Measurements from ENCODE around the gene MUC6.

DNA sequence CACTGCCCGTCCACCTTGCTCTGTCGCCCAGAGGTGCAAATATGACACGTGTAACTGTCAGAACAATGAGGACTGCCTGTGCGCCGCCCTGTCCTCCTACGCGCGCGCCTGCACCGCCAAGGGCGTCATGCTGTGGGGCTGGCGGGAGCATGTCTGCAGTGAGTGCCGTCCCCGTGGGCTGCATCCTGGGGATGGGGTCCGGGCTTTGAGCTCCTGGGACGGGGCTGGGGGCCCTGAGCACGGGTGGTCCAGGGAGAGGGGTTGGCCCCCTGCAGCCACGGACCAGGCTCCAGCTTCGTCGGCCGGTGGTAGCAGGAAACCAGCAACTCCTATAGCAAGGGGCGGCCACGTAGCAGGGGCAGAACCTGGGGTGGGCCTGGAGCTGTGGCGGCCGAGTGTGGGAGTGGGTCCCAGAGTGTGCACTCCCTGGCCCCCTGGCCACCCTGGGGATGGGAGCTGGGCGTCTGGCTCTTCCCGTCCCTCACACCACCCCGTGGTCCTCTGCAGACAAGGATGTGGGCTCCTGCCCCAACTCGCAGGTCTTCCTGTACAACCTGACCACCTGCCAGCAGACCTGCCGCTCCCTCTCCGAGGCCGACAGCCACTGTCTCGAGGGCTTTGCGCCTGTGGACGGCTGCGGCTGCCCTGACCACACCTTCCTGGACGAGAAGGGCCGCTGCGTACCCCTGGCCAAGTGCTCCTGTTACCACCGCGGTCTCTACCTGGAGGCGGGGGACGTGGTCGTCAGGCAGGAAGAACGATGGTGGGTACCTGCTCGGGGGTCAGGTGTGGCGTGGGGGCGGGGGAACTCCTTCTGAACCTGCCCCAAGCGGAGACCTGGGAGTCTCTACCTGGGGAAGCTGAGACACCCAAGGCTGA lies 48.3 kb upstream of the MUC6 start:
- TF ChIP-seq TOX (CRISPR knock-in tag; IDR thresholded peaks at IDR 0.05; ENCODE audit: borderline replicate concordance) (no peak), ARNTL (CRISPR knock-in tag; IDR thresholded peaks at IDR 0.05; ENCODE audit: borderline replicate concordance, low read depth) (no peak), ZFP3 (CRISPR knock-in tag; IDR thresholded peaks at IDR 0.05) (no peak), ZNF8 (CRISPR knock-in tag; IDR thresholded peaks at IDR 0.05) (no peak), ISL1 (CRISPR knock-in tag; IDR thresholded peaks at IDR 0.05) (no peak), ZC3H10 (CRISPR knock-in tag; IDR thresholded peaks at IDR 0.05) (no peak)
- TF ChIP-seq, protein P1, sequence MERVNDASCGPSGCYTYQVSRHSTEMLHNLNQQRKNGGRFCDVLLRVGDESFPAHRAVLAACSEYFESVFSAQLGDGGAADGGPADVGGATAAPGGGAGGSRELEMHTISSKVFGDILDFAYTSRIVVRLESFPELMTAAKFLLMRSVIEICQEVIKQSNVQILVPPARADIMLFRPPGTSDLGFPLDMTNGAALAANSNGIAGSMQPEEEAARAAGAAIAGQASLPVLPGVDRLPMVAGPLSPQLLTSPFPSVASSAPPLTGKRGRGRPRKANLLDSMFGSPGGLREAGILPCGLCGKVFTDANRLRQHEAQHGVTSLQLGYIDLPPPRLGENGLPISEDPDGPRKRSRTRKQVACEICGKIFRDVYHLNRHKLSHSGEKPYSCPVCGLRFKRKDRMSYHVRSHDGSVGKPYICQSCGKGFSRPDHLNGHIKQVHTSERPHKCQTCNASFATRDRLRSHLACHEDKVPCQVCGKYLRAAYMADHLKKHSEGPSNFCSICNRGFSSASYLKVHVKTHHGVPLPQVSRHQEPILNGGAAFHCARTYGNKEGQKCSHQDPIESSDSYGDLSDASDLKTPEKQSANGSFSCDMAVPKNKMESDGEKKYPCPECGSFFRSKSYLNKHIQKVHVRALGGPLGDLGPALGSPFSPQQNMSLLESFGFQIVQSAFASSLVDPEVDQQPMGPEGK (CRISPR knock-in tag; IDR thresholded peaks at IDR 0.05; ENCODE audit: borderline replicate concordance): no peak
- TF ChIP-seq, protein P2, sequence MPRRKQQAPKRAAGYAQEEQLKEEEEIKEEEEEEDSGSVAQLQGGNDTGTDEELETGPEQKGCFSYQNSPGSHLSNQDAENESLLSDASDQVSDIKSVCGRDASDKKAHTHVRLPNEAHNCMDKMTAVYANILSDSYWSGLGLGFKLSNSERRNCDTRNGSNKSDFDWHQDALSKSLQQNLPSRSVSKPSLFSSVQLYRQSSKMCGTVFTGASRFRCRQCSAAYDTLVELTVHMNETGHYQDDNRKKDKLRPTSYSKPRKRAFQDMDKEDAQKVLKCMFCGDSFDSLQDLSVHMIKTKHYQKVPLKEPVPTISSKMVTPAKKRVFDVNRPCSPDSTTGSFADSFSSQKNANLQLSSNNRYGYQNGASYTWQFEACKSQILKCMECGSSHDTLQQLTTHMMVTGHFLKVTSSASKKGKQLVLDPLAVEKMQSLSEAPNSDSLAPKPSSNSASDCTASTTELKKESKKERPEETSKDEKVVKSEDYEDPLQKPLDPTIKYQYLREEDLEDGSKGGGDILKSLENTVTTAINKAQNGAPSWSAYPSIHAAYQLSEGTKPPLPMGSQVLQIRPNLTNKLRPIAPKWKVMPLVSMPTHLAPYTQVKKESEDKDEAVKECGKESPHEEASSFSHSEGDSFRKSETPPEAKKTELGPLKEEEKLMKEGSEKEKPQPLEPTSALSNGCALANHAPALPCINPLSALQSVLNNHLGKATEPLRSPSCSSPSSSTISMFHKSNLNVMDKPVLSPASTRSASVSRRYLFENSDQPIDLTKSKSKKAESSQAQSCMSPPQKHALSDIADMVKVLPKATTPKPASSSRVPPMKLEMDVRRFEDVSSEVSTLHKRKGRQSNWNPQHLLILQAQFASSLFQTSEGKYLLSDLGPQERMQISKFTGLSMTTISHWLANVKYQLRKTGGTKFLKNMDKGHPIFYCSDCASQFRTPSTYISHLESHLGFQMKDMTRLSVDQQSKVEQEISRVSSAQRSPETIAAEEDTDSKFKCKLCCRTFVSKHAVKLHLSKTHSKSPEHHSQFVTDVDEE (CRISPR knock-in tag; IDR thresholded peaks at IDR 0.05): no peak

Data from SK-N-SH treated with all-trans-retinoic acid at 6 μM for 48 hours (cell line).